ENCODE data around the gene OR6C3.

OR6C3 gene

GRCh38 chr12:55365086-55365485 lies 34.5 kb downstream of the OR6C3 start:
- no peak for TF ChIP-seq POLR2AphosphoS5 (IDR thresholded peaks at IDR 0.05; ENCODE audit: low read depth, low read length)
- TF ChIP-seq POU2F2 (IDR thresholded peaks at IDR 0.05; ENCODE audit: low read depth, low read length), result no peak
- TF ChIP-seq TAF1 (IDR thresholded peaks at IDR 0.05; ENCODE audit: low read depth, low read length), result no peak
- no peak for TF ChIP-seq POLR2A (IDR thresholded peaks at IDR 0.05; ENCODE audit: low read depth, low read length)
- TF ChIP-seq PAX5 (IDR thresholded peaks at IDR 0.05; ENCODE audit: insufficient read depth, low read length, severe bottlenecking), result no peak
- no peak for TF ChIP-seq SPI1 (IDR thresholded peaks at IDR 0.05; ENCODE audit: low read depth, low read length)
- DNase-seq (ENCODE audit: insufficient read length, low spot score), result no peak
- FAIRE-seq, result no peak

- no peak for FAIRE-seq
- DNase-seq (ENCODE audit: insufficient read length, low spot score), result no peak
- TF ChIP-seq TAF1 (IDR thresholded peaks at IDR 0.05; ENCODE audit: low read depth, low read length) (no peak), PAX5 (IDR thresholded peaks at IDR 0.05; ENCODE audit: insufficient read depth, low read length, severe bottlenecking) (no peak), POLR2A (IDR thresholded peaks at IDR 0.05; ENCODE audit: low read depth, low read length) (no peak), POU2F2 (IDR thresholded peaks at IDR 0.05; ENCODE audit: low read depth, low read length) (no peak), SPI1 (IDR thresholded peaks at IDR 0.05; ENCODE audit: low read depth, low read length) (no peak), POLR2AphosphoS5 (IDR thresholded peaks at IDR 0.05; ENCODE audit: low read depth, low read length) (no peak)
These were observed 42.0 kb downstream of the OR6C3 start for GRCh38 chr12:55372521-55372920.

Measured in GM12891 (cell line).